WTC11 (cell line): ENCODE results near the gene KCNK4. TPM values are rescaled to one million over a fixed set of nuclear protein-coding genes. Genes with fewer than 3 reads are reported as not detected.

Experiments used
- AFF4 ChIP-seq: sonication (generic); formaldehyde crosslinking; IDR thresholded peaks from 2 replicates; pipeline ENCODE4 v1.8.1; 2023; ENCODE audit warnings: mild to moderate bottlenecking, missing genetic modification reagents, borderline replicate concordance
- ATF2 ChIP-seq: sonication (generic); formaldehyde crosslinking; IDR thresholded peaks from 2 replicates; pipeline ENCODE4 v1.8.1; 2022; ENCODE audit warnings: low read depth, missing genetic modification reagents, borderline replicate concordance
- ATF3 ChIP-seq: sonication (generic); formaldehyde crosslinking; conservative IDR thresholded peaks from 2 replicates; pipeline ENCODE4 v1.8.1; 2022; ENCODE audit warnings: mild to moderate bottlenecking, missing genetic modification reagents
- E2F1 ChIP-seq: sonication (generic); formaldehyde crosslinking; IDR thresholded peaks from 2 replicates; pipeline ENCODE4 v1.8.0; 2022; ENCODE audit warnings: mild to moderate bottlenecking, missing genetic modification reagents
- E2F4 ChIP-seq: sonication (generic); formaldehyde crosslinking; IDR thresholded peaks from 2 replicates; pipeline ENCODE4 v1.8.1; 2022; ENCODE audit warnings: low read depth, mild to moderate bottlenecking, moderate library complexity, missing genetic modification reagents, borderline replicate concordance
- ESRRA ChIP-seq: sonication (generic); formaldehyde crosslinking; IDR thresholded peaks from 2 replicates; pipeline ENCODE4 v1.8.1; 2022; ENCODE audit warnings: mild to moderate bottlenecking, missing genetic modification reagents, borderline replicate concordance
- FOXP4 ChIP-seq: sonication (generic); formaldehyde crosslinking; IDR thresholded peaks from 2 replicates; pipeline ENCODE4 v1.8.0; 2022; ENCODE audit warnings: mild to moderate bottlenecking, missing genetic modification reagents
- GABPB1 ChIP-seq: sonication (generic); formaldehyde crosslinking; IDR thresholded peaks from 2 replicates; pipeline ENCODE4 v1.8.1; 2023; ENCODE audit warnings: mild to moderate bottlenecking, missing genetic modification reagents
- IRF1 ChIP-seq: sonication (generic); formaldehyde crosslinking; IDR thresholded peaks from 2 replicates; pipeline ENCODE4 v1.8.0; 2023; ENCODE audit warnings: missing genetic modification reagents
- JAZF1 ChIP-seq: fragments of 250-450 bp; sonication (Bioruptor Pico); IDR thresholded peaks from 2 replicates; pipeline ENCODE4 v1.9.0; 2021; ENCODE audit warnings: moderate library complexity, mild to moderate bottlenecking, inconsistent platforms
- JUN ChIP-seq: sonication (generic); formaldehyde crosslinking; IDR thresholded peaks from 2 replicates; pipeline ENCODE4 v1.8.0; 2023; ENCODE audit warnings: mild to moderate bottlenecking, missing genetic modification reagents
- MAX ChIP-seq: sonication (generic); formaldehyde crosslinking; IDR thresholded peaks from 2 replicates; pipeline ENCODE4 v1.8.0; 2022; ENCODE audit warnings: mild to moderate bottlenecking, missing genetic modification reagents
- MYBL2 ChIP-seq: sonication (generic); formaldehyde crosslinking; IDR thresholded peaks from 2 replicates; pipeline ENCODE4 v1.8.1; 2023; ENCODE audit warnings: mild to moderate bottlenecking, moderate library complexity, missing genetic modification reagents
- PRDM15 ChIP-seq: sonication (generic); formaldehyde crosslinking; IDR thresholded peaks from 2 replicates; pipeline ENCODE4 v1.8.0; 2022; ENCODE audit warnings: missing genetic modification reagents
- PREB ChIP-seq: sonication (generic); formaldehyde crosslinking; IDR thresholded peaks from 2 replicates; pipeline ENCODE4 v1.8.1; 2022; ENCODE audit warnings: mild to moderate bottlenecking, missing genetic modification reagents, moderate library complexity, borderline replicate concordance
- TCF7 ChIP-seq: sonication (generic); formaldehyde crosslinking; IDR thresholded peaks from 2 replicates; pipeline ENCODE4 v1.8.0; 2022; ENCODE audit warnings: mild to moderate bottlenecking, low read depth, missing genetic modification reagents, moderate library complexity
- TEAD4 ChIP-seq: sonication (generic); formaldehyde crosslinking; IDR thresholded peaks from 2 replicates; pipeline ENCODE4 v1.8.0; 2022; ENCODE audit warnings: mild to moderate bottlenecking, missing genetic modification reagents
- ZNF425 ChIP-seq: fragments of 250-450 bp; sonication (Bioruptor Pico); conservative IDR thresholded peaks from 2 replicates; pipeline ENCODE4 v1.9.0; 2021; ENCODE audit warnings: mild to moderate bottlenecking
- total RNA-seq: library from RNA; stranded (reverse); gene quantifications from 3 replicates; pipeline ENCODE4 v1.2.3, GENCODE V29; 2021

Gene KCNK4
- total RNA-seq, 1 experiment from 2014 or later: 0.74 TPM

- TF ChIP-seq MYBL2 (CRISPR knock-in tag): no peak
- TF ChIP-seq ZNF425 (CRISPR knock-in tag): no peak
- TF ChIP-seq PREB: no peak
- TF ChIP-seq IRF1 (CRISPR knock-in tag): peak; percentile 73; the same call in 1 of the 2 replicates
- no peak for TF ChIP-seq E2F4 (CRISPR knock-in tag)
- no peak for TF ChIP-seq PRDM15
- TF ChIP-seq JAZF1 (CRISPR knock-in tag): no peak
- TF ChIP-seq GABPB1: peak; percentile 77
- TF ChIP-seq FOXP4 (CRISPR knock-in tag): no peak
- no peak for TF ChIP-seq TEAD4 (CRISPR knock-in tag)
- no peak for TF ChIP-seq ESRRA (CRISPR knock-in tag)
- TF ChIP-seq AFF4: no peak
- TF ChIP-seq JUN (CRISPR knock-in tag): peak; percentile 13; the same call in 1 of the 2 replicates
- peak; percentile 85 for TF ChIP-seq MAX (CRISPR knock-in tag)
- no peak for TF ChIP-seq ATF3 (CRISPR knock-in tag)
- TF ChIP-seq TCF7 (CRISPR knock-in tag): no peak
- TF ChIP-seq E2F1 (CRISPR knock-in tag): 0 out of 2 replicates have a peak, but pooled peaks have one; percentile 64
- TF ChIP-seq ATF2 (CRISPR knock-in tag): no peak
Observed at GRCh38 chr11:64317325-64317960, 26.3 kb downstream of the KCNK4 start, which contains the start of gene TRMT112 (continued).
